Sigmoid colon (tissue), 4 donors: ENCODE data around the gene ERICH6.

Experiments
- CTCF ChIP-seq, 4 experiments: fragments of 450-650 bp in 3 of 4; fragments of 200-600 bp in 1 of 4; IDR thresholded peaks; one replicate each; pipeline ENCODE4 v1.5.1; 2016 to 2019; ENCODE audit warnings: antibody characterized with exemption in 4 of 4, mild to moderate bottlenecking in 3 of 4, moderate library complexity in 2 of 4
- EP300 ChIP-seq, 4 donors: sonication (generic); formaldehyde crosslinking; IDR thresholded peaks; one replicate each; pipeline ENCODE4 v1.6.1; 2017; ENCODE audit warnings: antibody characterized with exemption in 4 of 4

DNA sequence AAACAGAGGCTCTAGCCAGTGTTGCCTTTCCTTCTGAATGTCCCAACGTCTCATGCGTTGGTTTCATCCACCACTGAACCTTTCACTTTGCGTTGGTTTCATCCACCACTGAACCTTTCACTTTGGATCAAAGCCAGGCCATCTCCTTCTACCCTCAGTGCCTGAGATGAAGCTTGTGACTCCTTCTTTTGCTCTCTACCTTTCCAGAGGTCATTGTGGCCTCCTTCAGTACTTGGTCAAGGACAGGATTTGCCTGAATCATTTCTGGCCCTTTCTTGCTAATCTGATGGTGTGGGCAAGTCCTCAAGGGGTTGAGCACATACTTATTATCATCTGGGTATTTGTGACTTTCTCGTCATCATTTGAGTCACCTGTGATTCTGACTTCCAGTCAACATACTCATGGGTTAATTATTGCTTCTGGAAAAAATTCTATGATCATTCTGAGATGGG, 50.6 kb downstream of the ERICH6 start:
- TF ChIP-seq CTCF (IDR thresholded peaks at IDR 0.05) (no peak), EP300 (IDR thresholded peaks at IDR 0.05) (no peak)
